Measurements from ENCODE around the gene CCDC194. TPM values are rescaled to one million over a fixed set of nuclear protein-coding genes. Genes with fewer than 3 reads are reported as not detected.

Gene CCDC194
- total RNA-seq, 6 experiments from 2014 or later, result 0.26 to 1.2 (median 0.36) TPM; not detected in 2

- H3K4me1 ChIP-seq, result no peaks in the 10 kb centered on the region
- DNase-seq, result no peak
- ATAC-seq, result no peak
- H3K36me3 ChIP-seq, result no peaks in the 10 kb centered on the region
- no peaks in the 10 kb centered on the region for H3K27me3 ChIP-seq
- intact Hi-C loops (cut with DNase I), result no loop called here
- 65% methylated on average over 6 of the region's 8 CpGs for WGBS (ENCODE audit: insufficient coverage, low coverage, low lambda C conversion rate, missing lambda C conversion rate)
- H3K9me3 ChIP-seq, result no peaks in the 10 kb centered on the region
- H3K4me3 ChIP-seq, result no peak overlapping the region
- H3K27ac ChIP-seq, result no peak overlapping the region
- no peak for TF ChIP-seq CTCF (IDR thresholded peaks at IDR 0.05)
- no peak for TF ChIP-seq POLR2A (IDR thresholded peaks at IDR 0.05)
These were observed 40.6 kb downstream of the CCDC194 start for GRCh38 chr19:17353386-17353785.

GRCh38 chr19:17352608-17353280 lies 41.3 kb downstream of the CCDC194 start:
- Histone ChIP-seq H3K9me3 (no peaks in the 10 kb centered on the region), H3K27me3 (no peaks in the 10 kb centered on the region), H3K36me3 (no peaks in the 10 kb centered on the region), H3K4me1 (no peaks in the 10 kb centered on the region), H3K27ac (no peak overlapping the region), H3K4me3 (no peak overlapping the region)
- intact Hi-C loops (cut with DNase I), result no loop called here
- 46% methylated on average over 10 of the region's 14 CpGs for WGBS (ENCODE audit: insufficient coverage, low coverage, low lambda C conversion rate, missing lambda C conversion rate)
- peak; percentile 9 to 52 (median 26) for ATAC-seq
- peak in 1 of 3 donors; percentile 45 for DNase-seq
- TF ChIP-seq POLR2A (IDR thresholded peaks at IDR 0.05) (no peak), CTCF (IDR thresholded peaks at IDR 0.05) (no peak)

GRCh38 chr19:17351815-17352435 lies 42.1 kb downstream of the CCDC194 start:
- Histone ChIP-seq H3K9me3 (no peaks in the 10 kb centered on the region), H3K36me3 (no peaks in the 10 kb centered on the region), H3K4me3 (no peak overlapping the region), H3K27ac (no peak overlapping the region), H3K4me1 (no peaks in the 10 kb centered on the region), H3K27me3 (no peaks in the 10 kb centered on the region)
- intact Hi-C loops (cut with DNase I), result no loop called here
- 90% methylated on average over 17 of the region's 45 CpGs for WGBS (ENCODE audit: insufficient coverage, low coverage, low lambda C conversion rate, missing lambda C conversion rate)
- TF ChIP-seq POLR2A (IDR thresholded peaks at IDR 0.05), result no peak
- DNase-seq (no peak), ATAC-seq (no peak)

GRCh38 chr19:17348700-17349099 lies 45.3 kb downstream of the CCDC194 start:
- no peak for TF ChIP-seq CTCF (IDR thresholded peaks at IDR 0.05)
- TF ChIP-seq POLR2A (IDR thresholded peaks at IDR 0.05), result no peak
- H3K36me3 ChIP-seq, result no peaks in the 10 kb centered on the region
- intact Hi-C loops (cut with DNase I), result loop anchor here (5.0 to 10.0 kb wide), 2 partner anchors 39 to 106 kb away; no protein-coding TSS in a partner anchor
- 0% methylated on average over 1 of the region's 12 CpGs for WGBS (ENCODE audit: insufficient coverage, low coverage, low lambda C conversion rate, missing lambda C conversion rate)
- H3K4me1 ChIP-seq, result no peaks in the 10 kb centered on the region
- no peaks in the 10 kb centered on the region for H3K27me3 ChIP-seq
- H3K27ac ChIP-seq, result no peak overlapping the region
- H3K4me3 ChIP-seq, result no peak overlapping the region
- peak; percentile 52 to 66 (median 56) for ATAC-seq
- H3K9me3 ChIP-seq, result no peaks in the 10 kb centered on the region
- DNase-seq, result peak in 2 of 3 donors; percentile 56 to 60

- H3K36me3 ChIP-seq, result no peaks in the 10 kb centered on the region
- no peak overlapping the region for H3K4me3 ChIP-seq
- H3K4me1 ChIP-seq, result no peaks in the 10 kb centered on the region
- no peak for DNase-seq
- intact Hi-C loops (cut with DNase I), result loop anchor here (5.0 to 10.0 kb wide), 2 partner anchors 39 to 107 kb away; no protein-coding TSS in a partner anchor
- no peak for ATAC-seq
- no peaks in the 10 kb centered on the region for H3K27me3 ChIP-seq
- 17% methylated on average over 1 of the region's 2 CpGs for WGBS (ENCODE audit: insufficient coverage, low coverage, low lambda C conversion rate, missing lambda C conversion rate)
- TF ChIP-seq CTCF (IDR thresholded peaks at IDR 0.05) (no peak), POLR2A (IDR thresholded peaks at IDR 0.05) (no peak)
- H3K27ac ChIP-seq, result no peak overlapping the region
- no peaks in the 10 kb centered on the region for H3K9me3 ChIP-seq
These were observed 46.1 kb downstream of the CCDC194 start for GRCh38 chr19:17347877-17348276.

Measured in right lobe of liver (tissue), 6 donors.